H1 (cell line): ENCODE measurements around the gene SNRNP70. TPM values are rescaled to one million over a fixed set of nuclear protein-coding genes. Genes with fewer than 3 reads are reported as not detected.

Experiments used
- CTCF ChIA-PET: fragments of 300-600 bp; sonication (Branson Sonifier 250); formaldehyde crosslinking; loops from one replicate; lab custom pipeline; 2021; ENCODE audit not compliant: partially characterized antibody; lab: Charles Lee
- POLR2A ChIA-PET: fragments of 300-600 bp; sonication (Branson Sonifier 250); formaldehyde crosslinking; loops from one replicate; lab custom pipeline; 2021; ENCODE audit warnings: inconsistent platforms; ENCODE audit not compliant: partially characterized antibody; lab: Charles Lee
- DNase-seq, 2 experiments: peaks; one replicate each; pipeline versions ENCODE4 v3.0.0 to v3.0.0-alpha.2; 2010 to 2022; ENCODE audit warnings: low spot score in 2 of 2, low read depth in 1 of 2, mixed read lengths in 1 of 2
- FAIRE-seq: peaks from 2 replicates; lab custom pipeline; 2011; peaks lifted over from hg19 to GRCh38; lab: Jason Lieb, UNC
- H2AFZ ChIP-seq: 2 replicates; pipeline ENCODE4 v1.8.1; 2012; ENCODE audit warnings: low read length, inconsistent platforms
- H2AK5ac ChIP-seq: 2 replicates; pipeline ENCODE4 v1.6.1; 2013; ENCODE audit warnings: low read depth, low read length
- H2BK120ac ChIP-seq: replicated peaks from 2 replicates; pipeline ENCODE3; 2013; ENCODE audit warnings: low read depth, low read length, inconsistent platforms
- H2BK12ac ChIP-seq: 2 replicates; pipeline ENCODE4 v1.6.1; 2013; ENCODE audit warnings: low read depth, low read length
- H2BK15ac ChIP-seq: 2 replicates; pipeline ENCODE4 v1.6.1; 2013; ENCODE audit warnings: low read length
- H2BK20ac ChIP-seq: 2 replicates; pipeline ENCODE4 v1.6.1; 2013; ENCODE audit warnings: low read length
- H2BK5ac ChIP-seq: 2 replicates; pipeline ENCODE4 v1.6.1; 2013; ENCODE audit warnings: low read depth, low read length
- H3K14ac ChIP-seq: 2 replicates; pipeline ENCODE4 v1.6.1; 2013; ENCODE audit warnings: inconsistent platforms; ENCODE audit not compliant: insufficient read length
- H3K18ac ChIP-seq: 2 replicates; pipeline ENCODE4 v1.6.1; 2013; ENCODE audit warnings: low read length; ENCODE audit errors: extremely low read depth
- H3K23ac ChIP-seq: 2 replicates; pipeline ENCODE4 v1.6.1; 2013; ENCODE audit warnings: inconsistent platforms; ENCODE audit not compliant: insufficient read length
- H3K23me2 ChIP-seq: 2 replicates; pipeline ENCODE4 v1.6.1; 2013; ENCODE audit warnings: low read depth, low read length
- H3K27ac ChIP-seq: 2 replicates; pipeline ENCODE4 v1.6.1; 2011; ENCODE audit warnings: low read depth, low read length, inconsistent platforms
- H3K27me3 ChIP-seq, 4 experiments: replicated peaks in 1 of 4; 1 replicate in 1 of 4; 2 replicates in 3 of 4; pipeline versions ENCODE4 v1.6.1 to v1.8.1; 2011 to 2013; ENCODE audit warnings: low read length in 3 of 4, mild to moderate bottlenecking in 3 of 4, inconsistent platforms in 2 of 4, mixed read lengths in 2 of 4, moderate library complexity in 1 of 4; ENCODE audit not compliant: control insufficient read depth in 3 of 4, insufficient read depth in 3 of 4; ENCODE audit errors: extremely low read depth in 1 of 4
- H3K36me3 ChIP-seq, 4 experiments: 2 replicates each; pipeline versions ENCODE4 v1.6.1 to v1.8.1; 2011 to 2013; ENCODE audit warnings: mild to moderate bottlenecking in 4 of 4, low read length in 3 of 4, moderate library complexity in 2 of 4, control low read depth in 1 of 4, inconsistent platforms in 1 of 4; ENCODE audit not compliant: insufficient read depth in 4 of 4, control insufficient read depth in 2 of 4
- H3K4ac ChIP-seq: replicated peaks from 2 replicates; pipeline ENCODE3; 2013; ENCODE audit warnings: low read length, low read depth, mixed read lengths, inconsistent platforms; ENCODE audit not compliant: insufficient read length
- H3K4me1 ChIP-seq, 4 experiments: replicated peaks in 1 of 4; 1 replicate in 1 of 4; 2 replicates in 3 of 4; pipeline versions ENCODE4 v1.6.1 to v1.8.1; 2011 to 2013; ENCODE audit warnings: low read length in 3 of 4, inconsistent platforms in 2 of 4, mixed read lengths in 1 of 4; ENCODE audit not compliant: insufficient read depth in 4 of 4, control insufficient read depth in 3 of 4
- H3K4me2 ChIP-seq, 2 experiments: 2 replicates each; pipeline versions ENCODE4 v1.6.1 to v1.8.1; 2011 to 2013; ENCODE audit warnings: low read depth in 2 of 2, low read length in 2 of 2, control low read depth in 1 of 2, inconsistent platforms in 1 of 2, mild to moderate bottlenecking in 1 of 2; ENCODE audit not compliant: insufficient read depth in 1 of 2
- H3K4me3 ChIP-seq, 4 experiments: fragments of 200-600, 300-600 bp in 1 of 4; sonication (generic), shearing (Covaris generic), sonication (Bioruptor Twin) in 1 of 4; 2 replicates each; pipeline versions ENCODE4 v1.5.1 to v1.8.1; 2011 to 2016; ENCODE audit warnings: low read length in 4 of 4, low read depth in 3 of 4, control low read depth in 2 of 4, inconsistent platforms in 2 of 4, mild to moderate bottlenecking in 2 of 4, mixed read lengths in 1 of 4, moderate library complexity in 1 of 4; ENCODE audit not compliant: insufficient read depth in 2 of 4; ENCODE audit errors: extremely low read depth in 1 of 4
- H3K56ac ChIP-seq: replicated peaks from 2 replicates; pipeline ENCODE3; 2013; ENCODE audit warnings: low read depth, mild to moderate bottlenecking, mixed read lengths, low read length, inconsistent platforms; ENCODE audit not compliant: insufficient read length
- H3K79me1 ChIP-seq: 2 replicates; pipeline ENCODE4 v1.6.1; 2013; ENCODE audit warnings: low read depth, low read length, control low read depth
- H3K79me2 ChIP-seq, 2 experiments: 2 replicates each; pipeline versions ENCODE4 v1.6.1 to v1.8.1; 2012 to 2013; ENCODE audit warnings: low read length in 2 of 2, mild to moderate bottlenecking in 2 of 2, inconsistent platforms in 1 of 2; ENCODE audit not compliant: insufficient read depth in 2 of 2, control insufficient read depth in 1 of 2
- H3K9ac ChIP-seq, 4 experiments: replicated peaks in 1 of 4; 1 replicate in 1 of 4; 2 replicates in 3 of 4; pipeline versions ENCODE4 v1.6.1 to v1.8.1; 2011 to 2013; ENCODE audit warnings: low read depth in 3 of 4, low read length in 3 of 4, control low read depth in 2 of 4, mild to moderate bottlenecking in 2 of 4, moderate library complexity in 2 of 4, inconsistent platforms in 1 of 4; ENCODE audit errors: extremely low read depth in 1 of 4
- H3K9me3 ChIP-seq, 2 experiments: 2 replicates each; pipeline versions ENCODE4 v1.6.1 to v1.8.1; 2012 to 2013; ENCODE audit warnings: mild to moderate bottlenecking in 2 of 2, moderate library complexity in 2 of 2, control low read depth in 1 of 2, inconsistent platforms in 1 of 2, low read depth in 1 of 2, low read length in 1 of 2, mixed read lengths in 1 of 2; ENCODE audit not compliant: insufficient read depth in 2 of 2
- H4K20me1 ChIP-seq, 2 experiments: replicated peaks in 1 of 2; 2 replicates each; pipeline versions ENCODE3 to v1.8.1; 2011 to 2013; ENCODE audit warnings: inconsistent platforms in 2 of 2, low read length in 2 of 2, mild to moderate bottlenecking in 1 of 2; ENCODE audit not compliant: insufficient read depth in 2 of 2, control insufficient read depth in 1 of 2
- H4K5ac ChIP-seq: 2 replicates; pipeline ENCODE4 v1.6.1; 2013; ENCODE audit warnings: low read length, low read depth, mixed read lengths, inconsistent platforms; ENCODE audit not compliant: insufficient read length
- H4K8ac ChIP-seq: 2 replicates; pipeline ENCODE4 v1.8.0; 2013; ENCODE audit warnings: mild to moderate bottlenecking, moderate library complexity, low read length, inconsistent platforms; ENCODE audit not compliant: insufficient read depth; ENCODE audit errors: extremely low read depth
- H4K91ac ChIP-seq: replicated peaks from 2 replicates; pipeline ENCODE3; 2013; ENCODE audit warnings: low read length, mixed read lengths, inconsistent platforms; ENCODE audit not compliant: insufficient read length
- BCL11A ChIP-seq, 2 experiments: IDR thresholded peaks; one replicate each; pipeline ENCODE4 v1.6.1; 2011; ENCODE audit warnings: low read depth in 2 of 2, low read length in 2 of 2, mild to moderate bottlenecking in 2 of 2
- CHD2 ChIP-seq: IDR thresholded peaks from 2 replicates; pipeline ENCODE4 v1.6.1; 2012; ENCODE audit warnings: low read length, improper control_type of control experiment
- EZH2 ChIP-seq: fragments of 200-600 bp; sonication (generic); IDR thresholded peaks from 2 replicates; pipeline ENCODE4 v1.7.1; 2012; ENCODE audit warnings: low read depth, mild to moderate bottlenecking, moderate library complexity, low read length, inconsistent platforms; ENCODE audit not compliant: severe bottlenecking
- PHF8 ChIP-seq: fragments of 200-600 bp; sonication (generic); conservative IDR thresholded peaks from 2 replicates; pipeline ENCODE4 v1.7.1; 2012; ENCODE audit warnings: low read depth, mild to moderate bottlenecking, inconsistent platforms, low read length, moderate library complexity
- POLR2AphosphoS5 ChIP-seq: IDR thresholded peaks from 2 replicates; pipeline ENCODE4 v1.6.1; 2011; ENCODE audit warnings: low read depth, low read length
- SIRT6 ChIP-seq: IDR thresholded peaks from one replicate; pipeline ENCODE4 v1.7.1; 2012; ENCODE audit warnings: low read length, inconsistent platforms
- SP1 ChIP-seq: IDR thresholded peaks from 2 replicates; pipeline ENCODE4 v1.6.1; 2011; ENCODE audit warnings: low read depth, low read length
- SRF ChIP-seq: IDR thresholded peaks from 2 replicates; pipeline ENCODE4 v1.6.1; 2011; ENCODE audit warnings: mild to moderate bottlenecking, low read depth, low read length, moderate library complexity
- SUZ12 ChIP-seq: fragments of 200-600 bp; sonication (generic); IDR thresholded peaks from 2 replicates; pipeline ENCODE4 v1.6.1; 2012; ENCODE audit warnings: mild to moderate bottlenecking, inconsistent platforms, low read length, moderate library complexity, mixed read lengths
- TAF1 ChIP-seq: IDR thresholded peaks from 2 replicates; pipeline ENCODE4 v1.6.1; 2011; ENCODE audit warnings: mild to moderate bottlenecking, low read depth, low read length
- TCF12 ChIP-seq: IDR thresholded peaks from 2 replicates; pipeline ENCODE4 v1.6.1; 2011; ENCODE audit warnings: low read depth, mild to moderate bottlenecking, low read length
- ZNF274 ChIP-seq: IDR thresholded peaks from 2 replicates; pipeline ENCODE4 v1.7.0; 2012; ENCODE audit warnings: low read length, borderline replicate concordance; ENCODE audit errors: extremely low read depth
- WGBS, 2 experiments: shearing (Covaris generic) in 1 of 2; methylation state at CpG; one replicate each; pipeline versions ENCODE4 v1.1.6 to v1.1.7; 2013 to 2015; ENCODE audit warnings: low lambda C conversion rate in 2 of 2, mixed read lengths in 2 of 2, inconsistent platforms in 1 of 2, low coverage in 1 of 2, missing lambda C conversion rate in 1 of 2; ENCODE audit not compliant: insufficient replicate concordance in 2 of 2, insufficient coverage in 1 of 2, insufficient read length in 1 of 2; ENCODE audit errors: extremely low coverage in 1 of 2, missing lambda C conversion rate in 1 of 2; 5-methylcytosine and 5-hydroxymethylcytosine counted together
- polyA plus RNA-seq, 7 experiments: library from polyadenylated mRNA; depleted of rRNA in 3 of 7; stranded (reverse) in 5 of 7; unstranded in 2 of 7; fragments of >200 nt in 5 of 7; fragments of 200-250 nt in 2 of 7; gene quantifications; 1 replicate in 5 of 7; 2 replicates in 1 of 7; 4 replicates in 1 of 7; pipeline versions ENCODE4 v1.2.1 to v1.2.3, GENCODE V29; 2011 to 2013; ENCODE audit warnings: missing spikeins in 2 of 7, mixed read lengths in 2 of 7
- total RNA-seq: library from RNA; stranded (reverse); fragmentation: NEBNext Ultra II Directional; extraction: Animal tissue kit (Norgen Biotek cat#: 25700); gene quantifications from 2 replicates; pipeline ENCODE4 v1.2.1, GENCODE V29; 2021
- TF ChIP-seq, protein P1 (sequence below): IDR thresholded peaks from 2 replicates; pipeline ENCODE4 v1.6.1; 2011; ENCODE audit warnings: low read length, improper control_type of control experiment

The SNRNP70 gene
- total and polyA plus RNA-seq, 2 of the 8 experiments (the other 6 are each of a cell fraction or from before 2014, with no cell fraction given): 231 to 235 TPM

DNA sequence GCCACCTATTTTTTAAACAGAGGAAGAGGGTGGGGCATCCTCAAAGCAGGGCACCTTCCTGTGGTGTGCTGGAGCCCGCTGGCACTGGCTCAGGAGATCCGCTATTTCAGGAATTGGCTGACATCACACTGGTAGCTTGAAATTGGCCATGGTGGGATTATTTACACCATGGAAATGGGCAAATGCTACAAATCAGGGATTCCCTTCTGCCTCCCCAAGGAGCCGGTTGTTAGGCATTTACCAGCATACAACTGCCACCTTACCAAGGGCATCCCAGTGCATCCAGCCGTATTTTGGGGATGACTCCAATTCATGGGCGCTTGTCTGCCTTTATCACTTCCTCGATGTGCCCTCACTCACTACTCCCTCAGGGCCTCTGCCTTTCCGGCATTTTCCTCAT, 55.7 kb downstream of the SNRNP70 start:
- Histone ChIP-seq H3K9me3 (no peaks in the 10 kb centered on the region), H3K36me3 (peaks cover 0 to 5% (median 0%) of the 10 kb centered on the region in 4 experiments; a peak in 2 of 8 replicates), H2BK12ac (no peak overlapping the region), H3K4me3 (no peak overlapping the region), H3K56ac (no peak overlapping the region), H2AK5ac (no peak overlapping the region), H2BK5ac (no peak overlapping the region), H3K9ac (no peak overlapping the region), H2BK20ac (no peak overlapping the region), H3K4me1 (peaks cover 0 to 9% (median under 1%) of the 10 kb centered on the region in 4 experiments; a peak in 5 of 7 replicates), H3K4ac (no peak overlapping the region), H2AFZ (no peak overlapping the region), H3K14ac (no peak overlapping the region), H4K91ac (no peak overlapping the region), H3K4me2 (no peak overlapping the region), H3K23me2 (peaks cover 6% of the 10 kb centered on the region; the same call in 1 of the 2 replicates), H3K79me1 (no peaks in the 10 kb centered on the region), H3K23ac (no peak overlapping the region), H4K5ac (no peak overlapping the region), H3K18ac (no peak overlapping the region), H3K27me3 (no peaks in the 10 kb centered on the region), H3K27ac (no peak overlapping the region), H2BK120ac (no peak overlapping the region), H2BK15ac (no peak overlapping the region), H3K79me2 (no peaks in the 10 kb centered on the region), H4K20me1 (peaks cover 0 to 4% of the 10 kb centered on the region in 2 experiments), H4K8ac (no peak overlapping the region)
- ChIA-PET CTCF (interaction anchor here (1.2 to 6.4 kb wide), 6 partner anchors 9 to 69 kb away, joined by 3 to 99 read pairs (median 4); no protein-coding TSS in a partner anchor), POLR2A (interaction anchor here (0.9 to 1.0 kb wide), 3 partner anchors 10 to 49 kb away, joined by 3 to 4 read pairs (median 3); no protein-coding TSS in a partner anchor)
- no peak for FAIRE-seq
- DNase-seq: no peak
- 81% methylated on average over 7 of the region's 7 CpGs; no CpG with 5 or more reads in 1 of the 2 experiments for WGBS, 2 experiments
- TF ChIP-seq EZH2 (no peak), SIRT6 (no peak), TCF12 (no peak), SP1 (no peak), ZNF274 (no peak), POLR2AphosphoS5 (no peak), SRF (no peak), SUZ12 (no peak), PHF8 (no peak), BCL11A (IDR thresholded peaks at IDR 0.05; ENCODE audit: low read depth in 2 of 2, low read length in 2 of 2) (no peak), TAF1 (no peak), CHD2 (no peak)
- TF ChIP-seq, protein P1, sequence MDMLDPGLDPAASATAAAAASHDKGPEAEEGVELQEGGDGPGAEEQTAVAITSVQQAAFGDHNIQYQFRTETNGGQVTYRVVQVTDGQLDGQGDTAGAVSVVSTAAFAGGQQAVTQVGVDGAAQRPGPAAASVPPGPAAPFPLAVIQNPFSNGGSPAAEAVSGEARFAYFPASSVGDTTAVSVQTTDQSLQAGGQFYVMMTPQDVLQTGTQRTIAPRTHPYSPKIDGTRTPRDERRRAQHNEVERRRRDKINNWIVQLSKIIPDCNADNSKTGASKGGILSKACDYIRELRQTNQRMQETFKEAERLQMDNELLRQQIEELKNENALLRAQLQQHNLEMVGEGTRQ: no peak
